Right hindlimb (tissue), 1 donor: ENCODE measurements around the gene COL4A2.
"Not testable (repeated sequence)": the region's sequence is repeated elsewhere in the genome, so short reads cannot be mapped to it uniquely, and the experiment has no call there.

Source experiments
- DNase-seq: peaks from one replicate; pipeline ENCODE4 v3.0.0-alpha.2; 2018

Gene COL4A2

DNA sequence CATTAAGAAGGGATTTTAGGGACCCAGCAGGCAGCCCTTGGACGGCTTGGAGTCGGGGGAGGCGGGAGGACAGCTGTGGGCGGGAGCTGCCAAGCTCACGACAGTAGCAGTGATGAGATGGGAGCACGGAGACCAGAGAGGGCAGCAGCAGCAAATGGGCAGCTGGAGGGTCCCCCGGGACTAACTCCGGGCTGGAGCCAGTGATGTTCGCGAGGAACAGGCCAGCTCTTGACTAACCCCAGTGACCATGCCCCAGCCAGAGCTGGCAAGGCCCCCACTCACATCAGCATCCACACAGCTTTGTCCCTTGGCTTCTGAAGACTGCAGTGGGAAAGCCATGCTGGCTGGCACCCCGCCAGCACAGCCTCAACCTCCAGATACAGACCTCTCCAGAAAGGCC is 172.6 kb downstream of the COL4A2 start:
- no peak for DNase-seq

DNA sequence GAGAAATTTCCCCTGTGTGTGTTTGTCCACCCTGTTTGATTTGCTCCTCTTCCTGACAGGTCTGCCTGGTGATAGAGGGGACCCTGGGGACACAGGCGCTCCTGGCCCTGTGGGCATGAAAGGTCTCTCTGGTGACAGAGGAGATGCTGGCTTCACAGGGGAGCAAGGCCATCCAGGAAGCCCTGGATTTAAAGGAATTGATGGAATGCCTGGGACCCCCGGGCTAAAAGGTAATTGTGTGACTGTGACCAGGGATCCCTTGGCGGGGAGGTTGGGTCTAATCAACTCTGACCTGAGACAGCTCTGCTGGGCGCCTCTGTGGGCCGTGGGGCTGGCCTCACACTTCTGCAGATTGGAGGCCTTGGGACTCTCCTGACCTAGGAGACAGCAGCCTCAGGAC is 173.1 kb downstream of the COL4A2 start:
- DNase-seq = no peak

DNA sequence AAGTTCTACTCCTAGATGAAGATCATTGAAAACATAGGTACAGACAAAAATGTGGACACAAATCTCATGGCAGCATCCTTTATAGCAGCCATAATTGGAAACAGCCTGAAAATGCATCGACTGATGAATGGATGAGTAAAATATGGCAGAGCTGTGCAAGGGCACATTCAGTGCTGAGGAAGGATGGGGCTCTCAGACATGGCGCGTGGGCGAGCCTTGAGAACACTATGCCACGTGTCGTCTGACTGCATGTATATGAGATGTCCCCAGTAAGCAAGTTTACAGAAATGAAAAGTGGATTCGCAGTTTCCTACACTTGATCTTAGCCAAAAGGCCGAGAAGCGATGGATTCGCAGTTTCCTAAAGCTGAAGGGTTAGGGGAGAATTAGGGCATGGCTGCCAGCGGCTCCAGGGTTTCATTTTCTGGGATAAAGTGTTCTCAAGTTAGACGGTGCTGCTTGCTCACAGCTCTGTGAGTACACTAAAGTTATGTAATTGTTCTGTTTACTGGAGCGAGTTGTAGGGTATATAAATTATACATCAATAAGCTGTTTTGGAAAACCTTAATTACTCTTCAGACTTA is 176.4 kb downstream of the COL4A2 start:
- no peak for DNase-seq

DNA sequence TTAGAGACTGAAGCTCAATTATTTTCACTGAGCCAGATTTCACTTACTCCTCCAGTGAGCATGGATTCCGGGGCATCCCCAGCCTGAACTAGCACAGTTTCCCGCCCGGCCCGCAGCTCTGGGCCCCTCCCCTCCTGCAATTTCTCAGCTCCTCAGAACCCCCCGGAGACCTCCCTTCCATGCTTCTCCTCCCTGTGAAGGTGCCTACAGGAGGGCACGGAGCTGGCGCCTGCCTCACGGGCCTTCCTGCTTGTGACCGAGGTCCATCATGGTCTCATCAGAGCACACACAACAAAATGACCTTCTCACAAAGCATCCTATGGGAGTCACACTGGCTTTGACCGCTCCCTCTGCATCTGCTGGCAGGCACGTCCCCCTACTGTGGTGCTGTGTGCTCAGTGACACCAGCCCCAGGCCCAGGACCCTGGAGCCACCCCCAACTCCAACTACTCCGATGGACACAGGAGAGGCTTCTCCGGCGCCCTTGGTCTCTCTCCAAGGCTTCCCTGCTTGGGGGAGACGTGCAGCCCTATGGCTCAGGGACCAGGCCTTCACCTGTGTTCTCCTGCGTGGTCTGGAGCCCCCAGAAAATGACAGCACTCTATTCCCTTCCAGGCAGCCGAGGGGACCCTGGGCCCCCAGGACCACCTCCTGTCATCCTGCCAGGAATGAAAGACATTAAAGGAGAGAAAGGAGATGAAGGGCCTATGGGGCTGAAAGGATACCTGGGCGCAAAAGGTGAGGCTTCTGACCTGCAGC is 177.4 kb downstream of the COL4A2 start:
- no peak for DNase-seq

DNA sequence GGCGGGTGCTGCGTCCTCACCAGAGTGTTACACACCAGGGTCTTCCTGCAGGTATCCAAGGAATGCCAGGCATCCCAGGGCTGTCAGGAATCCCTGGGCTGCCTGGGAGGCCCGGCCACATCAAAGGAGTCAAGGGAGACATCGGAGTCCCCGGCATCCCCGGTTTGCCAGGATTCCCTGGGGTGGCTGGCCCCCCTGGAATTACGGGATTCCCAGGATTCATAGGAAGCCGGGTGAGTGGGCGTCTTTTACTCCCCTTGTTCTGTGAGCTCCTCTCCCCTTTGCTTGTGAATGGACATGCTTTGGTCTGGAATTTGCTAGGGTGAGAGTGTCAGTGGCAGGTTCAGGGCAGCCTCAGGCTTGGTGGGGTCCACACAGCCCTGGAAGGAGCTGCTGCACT is 178.5 kb downstream of the COL4A2 start:
- no peak for DNase-seq

DNA sequence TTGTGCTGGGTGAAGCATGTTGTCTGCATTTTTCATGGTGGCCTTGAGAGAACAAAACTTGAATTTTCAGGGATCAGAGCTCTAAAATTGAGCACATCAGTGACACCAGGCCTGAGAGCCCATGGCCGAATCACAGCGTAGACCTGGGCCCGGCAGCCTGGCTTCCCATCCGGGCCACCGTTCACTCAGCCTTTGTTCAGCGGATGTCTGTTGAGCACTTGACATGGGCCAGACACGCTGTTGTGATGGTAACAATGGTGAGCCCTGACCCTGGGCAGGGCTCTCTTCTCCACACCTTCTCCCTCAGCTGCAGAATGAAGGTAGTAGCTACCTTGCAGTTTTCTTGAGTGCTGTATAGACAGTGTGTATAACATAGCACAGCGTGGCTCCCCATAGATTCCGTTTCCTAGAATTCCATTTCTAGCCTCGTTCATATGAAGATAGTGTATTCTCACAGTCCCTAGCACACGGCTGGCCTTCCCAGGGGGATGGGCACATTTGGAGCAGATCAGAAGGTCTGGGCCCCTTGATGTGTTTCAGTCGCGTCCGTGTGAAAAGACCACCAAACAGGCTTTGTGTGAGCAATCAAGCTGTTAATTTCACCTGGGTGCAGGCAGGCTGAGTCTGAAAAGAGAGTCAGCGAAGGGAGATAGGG is 179.1 kb downstream of the COL4A2 start:
- DNase-seq = no peak

DNA sequence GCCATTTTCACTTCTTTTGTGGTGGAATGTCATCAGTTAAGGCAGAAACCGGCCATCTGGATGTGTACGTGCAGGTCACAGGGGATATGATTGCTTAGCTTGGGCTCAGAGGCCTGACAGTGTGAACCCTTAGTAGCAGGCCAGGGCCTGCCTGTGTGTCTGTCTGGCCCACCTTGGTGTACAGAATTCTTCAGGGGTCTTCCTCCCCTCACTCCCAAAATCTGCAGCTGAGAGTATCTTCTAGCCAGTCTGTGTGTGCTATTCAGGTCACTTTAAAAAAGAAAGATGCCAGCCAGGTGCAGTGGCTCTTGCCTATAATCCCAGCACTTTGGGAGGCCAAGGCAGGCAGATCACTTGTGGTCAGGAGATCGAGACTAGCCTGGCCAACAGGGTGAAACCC is 179.8 kb downstream of the COL4A2 start:
- not testable (repeated sequence) for DNase-seq

DNA sequence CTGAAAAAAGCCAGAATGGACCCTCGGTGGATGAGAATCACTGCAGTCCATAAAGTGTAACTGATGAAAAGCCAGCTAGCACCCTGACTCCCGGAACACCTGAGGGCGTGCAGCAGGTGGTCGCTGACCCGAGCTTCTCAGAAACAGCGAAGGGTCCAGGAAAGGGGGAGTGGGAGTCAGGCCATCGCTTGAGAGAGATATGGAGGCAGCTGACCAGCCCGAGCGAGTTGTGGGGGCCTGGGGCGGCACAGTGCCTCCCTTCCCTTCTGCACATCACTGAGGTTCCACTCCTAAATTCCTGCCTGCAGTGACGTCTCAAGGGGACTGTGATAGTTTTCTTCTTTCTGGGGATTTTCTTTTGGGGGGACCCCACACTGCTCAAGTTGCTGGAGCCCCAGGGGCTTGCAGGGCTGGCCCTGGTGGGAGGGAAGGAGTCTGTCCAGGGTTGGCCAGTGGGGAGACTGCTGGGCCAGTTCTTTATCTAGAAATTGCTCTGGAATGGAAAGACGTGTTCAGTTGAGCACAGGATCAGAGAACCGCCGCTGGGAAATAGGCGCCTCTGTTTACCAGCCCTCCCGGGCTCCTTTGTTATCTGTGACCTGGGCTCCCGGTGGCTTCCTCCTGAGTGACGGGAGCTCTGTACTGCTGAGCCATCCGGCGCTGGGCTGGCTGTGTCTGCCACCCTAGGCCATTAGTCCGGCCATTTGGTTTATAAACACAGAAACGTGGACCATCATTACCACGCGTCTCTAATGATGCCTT is 183.1 kb downstream of the COL4A2 start:
- DNase-seq = no peak

DNA sequence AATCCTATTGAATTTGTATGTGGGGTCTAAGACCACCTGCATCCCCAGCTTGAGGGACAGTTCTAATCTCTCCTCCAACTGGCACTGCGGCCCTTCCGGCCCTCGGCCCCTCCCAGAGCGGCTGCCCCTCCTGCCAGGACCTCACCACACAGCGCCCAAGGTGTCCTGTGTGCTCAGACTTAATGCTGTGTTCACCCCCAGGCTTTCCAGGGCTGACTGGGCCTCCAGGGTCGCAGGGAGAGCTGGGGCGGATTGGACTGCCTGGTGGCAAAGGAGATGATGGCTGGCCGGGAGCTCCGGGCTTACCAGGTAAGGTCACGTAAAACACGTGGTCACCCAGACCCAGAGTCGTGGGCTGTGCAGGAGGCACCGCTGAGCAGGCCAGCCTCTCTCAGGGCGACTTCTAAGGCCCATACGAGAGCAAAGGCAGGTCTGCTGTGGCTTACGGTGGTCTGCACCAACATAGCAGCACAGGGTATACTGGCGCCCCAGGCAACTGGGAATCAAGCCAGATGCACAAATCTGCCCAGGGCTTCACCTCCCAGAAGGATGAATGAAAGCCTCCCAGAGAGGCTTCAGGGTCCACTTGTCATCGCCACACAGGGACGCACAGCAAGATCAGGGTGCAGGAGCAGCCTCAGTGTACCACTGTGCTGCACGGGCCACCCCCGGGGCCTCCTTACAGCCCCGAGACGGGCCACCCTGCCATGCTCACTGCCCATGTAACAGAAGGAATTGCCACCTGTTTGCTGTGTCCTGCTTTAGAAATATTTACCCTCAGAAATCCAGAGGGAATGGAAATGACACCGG is 185.0 kb downstream of the COL4A2 start:
- no peak for DNase-seq

DNA sequence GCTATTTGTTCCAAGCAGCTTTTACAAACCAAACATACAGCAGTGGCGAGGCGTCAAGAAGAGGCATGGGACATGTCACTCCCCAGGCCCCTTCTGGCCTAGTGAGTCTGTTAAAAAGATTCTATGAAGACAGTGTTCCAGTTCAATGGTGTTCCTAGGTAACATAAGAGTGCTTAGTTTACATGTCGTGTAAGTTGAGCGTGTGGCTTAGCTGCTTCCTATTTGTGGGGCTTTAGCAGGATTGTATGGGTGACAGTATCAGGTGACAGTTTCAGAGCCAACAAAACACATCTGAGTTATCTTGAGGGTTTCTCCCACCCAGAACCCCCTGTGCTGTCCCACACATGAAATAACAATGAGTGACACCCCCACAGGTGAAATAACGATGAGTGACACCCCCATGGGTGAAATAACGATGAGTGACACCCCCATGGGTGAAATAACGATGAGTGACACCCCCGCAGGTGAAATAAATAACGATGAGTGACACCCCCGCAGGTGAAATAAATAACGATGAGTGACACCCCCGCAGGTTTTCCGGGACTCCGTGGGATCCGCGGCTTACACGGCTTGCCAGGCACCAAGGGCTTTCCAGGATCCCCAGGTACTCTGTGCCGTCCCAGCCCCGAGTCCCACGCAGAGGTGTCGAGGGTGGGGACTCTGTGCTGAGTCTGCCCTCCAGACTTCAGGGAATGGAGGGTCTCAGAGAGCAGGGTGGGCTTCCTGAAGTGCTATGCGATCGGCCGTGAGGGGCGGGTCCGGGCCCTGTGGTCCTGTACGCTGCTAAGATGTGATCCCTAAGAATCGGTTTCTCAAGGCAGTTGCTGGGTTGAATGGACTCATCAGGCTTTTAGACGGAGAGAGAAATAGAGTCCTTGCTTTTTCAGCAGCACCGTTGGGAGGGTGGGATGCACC is 185.9 kb downstream of the COL4A2 start:
- no peak for DNase-seq

DNA sequence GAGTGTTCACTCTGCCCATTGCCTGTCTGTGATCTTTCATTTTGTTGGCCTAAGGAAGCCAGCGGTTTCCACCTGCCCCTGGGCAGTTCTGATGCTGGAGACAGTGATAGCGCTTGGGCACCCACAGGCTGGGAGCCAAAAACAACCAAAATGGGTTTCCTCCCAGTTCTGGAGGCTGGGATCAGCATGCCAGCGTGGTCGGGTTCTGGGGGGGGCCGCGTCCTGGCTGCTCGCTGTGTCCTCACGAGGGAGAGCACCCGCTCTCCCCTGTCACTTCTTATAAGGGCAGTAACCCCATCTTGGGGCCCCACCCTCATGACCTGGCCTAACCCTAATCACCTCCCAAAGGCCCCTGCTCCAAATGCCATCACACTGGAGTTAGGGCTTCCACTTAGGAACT is 186.5 kb downstream of the COL4A2 start:
- DNase-seq = no peak

DNA sequence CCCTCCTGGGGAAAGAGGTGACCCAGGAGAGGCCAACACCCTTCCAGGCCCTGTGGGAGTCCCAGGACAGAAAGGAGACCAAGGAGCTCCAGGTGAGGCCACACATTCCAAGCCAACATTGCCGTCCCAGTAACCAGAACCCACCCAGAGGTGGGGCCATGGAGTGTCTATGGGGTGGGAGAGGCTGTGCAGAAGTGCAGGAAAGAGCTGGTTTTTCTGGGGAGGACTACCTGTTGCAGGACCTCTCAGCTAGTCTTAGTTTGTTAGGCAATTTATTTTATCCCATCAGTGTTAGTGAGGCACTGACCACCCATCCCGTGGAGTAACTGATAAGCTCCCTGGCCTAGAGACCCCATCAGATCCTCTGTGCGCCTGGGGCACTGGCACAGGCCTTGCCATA is 188.3 kb downstream of the COL4A2 start:
- no peak for DNase-seq

DNA sequence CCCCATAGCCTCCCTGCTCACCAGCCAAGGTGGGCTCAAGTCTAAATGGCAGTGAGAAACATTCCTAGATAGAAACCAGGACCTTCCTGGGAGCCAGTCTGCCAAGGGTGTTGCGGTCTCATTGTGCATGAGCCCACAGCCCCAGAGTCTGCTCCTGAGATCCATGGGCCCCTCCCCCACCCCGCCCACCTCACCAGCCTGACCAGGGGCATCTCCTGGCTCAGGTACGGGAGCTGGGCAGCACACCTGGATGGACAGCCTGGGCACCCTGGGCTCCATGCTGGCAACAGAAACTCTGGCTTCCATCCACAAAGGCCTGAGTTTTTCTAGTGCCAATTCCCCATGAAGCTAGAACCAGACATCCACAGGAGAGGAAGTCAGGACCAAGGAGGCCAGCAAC is 188.8 kb downstream of the COL4A2 start:
- no peak for DNase-seq

DNA sequence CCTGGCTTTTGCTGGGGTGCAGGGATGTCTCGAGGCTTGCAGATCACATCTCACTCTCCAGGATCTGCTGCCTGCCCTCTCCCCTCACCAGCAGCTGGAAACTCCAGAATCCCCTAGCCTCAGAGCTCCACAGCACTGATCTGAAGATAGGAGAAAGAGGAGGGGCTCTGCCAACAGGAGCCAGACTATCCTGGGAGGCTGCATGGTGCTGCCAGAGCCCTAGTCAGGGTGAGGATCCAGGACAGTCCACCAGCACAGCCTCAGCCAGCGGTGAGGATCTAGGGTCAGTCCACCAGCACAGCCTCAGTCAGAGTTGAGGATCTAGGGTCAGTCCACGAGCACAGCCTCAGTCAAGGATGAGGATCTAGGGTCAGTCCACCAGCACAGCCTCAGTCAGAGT is 189.2 kb downstream of the COL4A2 start:
- no peak for DNase-seq

DNA sequence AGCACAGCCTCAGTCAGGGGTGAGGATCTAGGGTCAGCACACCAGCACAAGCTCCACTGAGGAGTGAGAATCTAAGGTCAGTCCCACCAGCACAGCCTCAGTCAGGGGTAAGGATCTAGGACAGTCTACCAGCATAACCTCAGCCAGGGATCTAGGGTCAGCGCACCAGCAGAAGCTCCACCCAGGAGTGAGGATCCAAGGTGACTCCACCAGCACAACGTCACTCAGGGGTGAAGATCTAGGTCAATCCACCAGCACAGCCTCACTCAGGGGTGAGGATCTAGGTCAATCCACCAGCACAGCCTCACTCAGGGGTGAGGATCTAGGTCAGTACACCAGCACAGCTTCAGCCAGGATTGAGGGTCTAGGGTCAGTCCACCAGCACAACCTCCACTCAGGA is 189.9 kb downstream of the COL4A2 start:
- DNase-seq = no peak

DNA sequence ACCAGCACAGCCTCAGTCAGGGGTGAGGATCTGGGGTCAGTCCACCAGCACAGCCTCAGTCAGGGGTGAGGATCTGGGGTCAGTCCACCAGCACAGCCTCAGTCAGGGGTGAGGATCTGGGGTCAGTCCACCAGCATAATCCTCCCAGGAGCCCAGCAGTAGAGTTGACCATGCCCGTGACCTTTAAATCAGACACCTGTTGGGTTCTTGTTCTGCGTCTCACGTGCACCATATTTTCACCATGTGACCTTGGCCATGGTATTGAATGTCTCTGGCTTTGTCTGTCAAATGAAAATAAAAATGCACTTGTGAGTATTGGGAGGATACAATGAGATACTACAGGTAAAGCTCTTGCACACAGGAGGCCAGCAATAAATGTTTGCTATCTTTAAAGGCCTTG is 190.8 kb downstream of the COL4A2 start:
- not testable (repeated sequence) for DNase-seq

DNA sequence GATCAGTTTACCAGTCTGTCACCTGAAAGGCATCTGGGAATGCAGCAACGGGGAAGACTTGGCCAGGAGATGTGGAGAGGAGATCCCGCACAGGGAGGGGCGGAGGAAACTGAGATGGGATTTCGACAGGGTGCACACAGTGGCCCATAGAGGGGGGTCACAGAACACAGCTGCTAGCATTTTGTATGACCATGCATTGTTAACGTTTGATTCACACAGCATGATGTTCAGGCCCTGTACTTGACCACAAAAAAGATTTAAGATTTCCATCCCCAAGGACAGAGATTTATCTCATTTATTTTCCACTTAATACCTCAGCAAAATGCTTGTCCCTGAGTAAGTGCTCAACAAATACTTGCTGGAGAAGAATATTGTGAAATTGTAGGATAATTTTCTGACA is 191.2 kb downstream of the COL4A2 start:
- DNase-seq = no peak

DNA sequence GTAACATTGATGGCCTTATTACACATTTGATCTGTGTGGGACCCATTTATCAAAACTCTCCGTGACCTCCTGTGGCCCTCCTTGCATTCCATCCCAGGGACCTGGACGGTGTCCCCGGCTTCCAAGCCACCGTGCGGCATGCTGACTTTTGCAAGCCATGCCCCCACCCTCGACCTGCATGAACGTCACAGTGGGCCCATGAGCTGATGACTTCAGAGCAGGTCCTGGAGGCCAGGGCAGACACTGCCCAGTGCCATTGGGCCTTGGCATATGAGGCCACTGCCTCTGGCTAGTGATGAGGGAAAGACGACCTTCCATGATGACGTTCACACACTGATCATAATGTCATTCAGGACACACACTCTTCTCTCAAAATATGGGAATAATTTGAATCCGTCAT is 191.7 kb downstream of the COL4A2 start:
- no peak for DNase-seq

DNA sequence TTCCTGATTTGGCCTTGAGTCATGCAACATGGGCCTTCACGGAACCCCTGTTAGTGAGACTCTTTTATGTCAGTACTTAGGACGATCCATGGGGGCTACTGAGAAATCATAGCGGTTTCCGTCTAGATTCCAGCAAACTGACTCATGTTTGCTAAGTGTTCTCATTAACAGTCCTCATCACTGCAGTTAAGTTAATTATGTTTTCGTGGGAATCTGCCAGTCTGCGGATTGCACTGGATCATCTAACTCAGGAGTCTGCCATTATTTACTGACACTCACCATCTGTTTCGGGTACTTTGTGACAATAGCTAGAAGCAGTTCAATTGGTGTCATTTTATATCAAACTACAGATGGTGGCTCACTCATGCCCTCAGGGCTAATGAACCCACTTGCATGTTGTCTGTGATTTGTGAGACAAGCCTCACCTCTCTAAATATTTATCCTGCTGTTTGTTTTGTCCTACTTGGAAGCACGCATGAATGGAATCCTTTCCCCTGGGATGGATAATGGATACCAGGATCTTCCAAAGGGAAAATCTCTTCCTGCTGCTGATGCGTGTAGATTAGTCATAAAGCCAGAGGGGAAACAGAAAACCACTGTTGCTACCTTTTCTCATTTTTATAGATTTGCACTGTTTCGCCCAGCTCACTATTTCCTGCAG is 192.7 kb downstream of the COL4A2 start:
- DNase-seq = no peak

DNA sequence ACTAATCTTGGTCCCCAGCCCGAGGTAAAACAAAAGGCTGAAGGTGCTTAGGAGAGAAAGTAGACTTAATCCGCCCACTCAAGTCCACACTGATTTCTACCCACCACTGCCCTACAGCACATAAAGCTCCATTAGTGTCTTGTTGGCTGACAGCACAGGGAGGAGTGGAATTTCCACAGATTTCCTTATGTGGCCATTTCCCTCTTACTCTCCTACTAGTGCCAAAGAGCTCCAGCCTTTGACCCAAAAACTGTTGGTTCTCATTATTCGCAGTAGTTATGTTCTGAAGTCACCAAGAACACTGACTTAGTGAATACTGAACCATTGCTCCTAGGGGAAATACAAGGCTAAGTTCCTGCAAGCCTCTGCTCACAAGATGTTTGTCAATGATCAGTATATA is 193.3 kb downstream of the COL4A2 start:
- DNase-seq = no peak

DNA sequence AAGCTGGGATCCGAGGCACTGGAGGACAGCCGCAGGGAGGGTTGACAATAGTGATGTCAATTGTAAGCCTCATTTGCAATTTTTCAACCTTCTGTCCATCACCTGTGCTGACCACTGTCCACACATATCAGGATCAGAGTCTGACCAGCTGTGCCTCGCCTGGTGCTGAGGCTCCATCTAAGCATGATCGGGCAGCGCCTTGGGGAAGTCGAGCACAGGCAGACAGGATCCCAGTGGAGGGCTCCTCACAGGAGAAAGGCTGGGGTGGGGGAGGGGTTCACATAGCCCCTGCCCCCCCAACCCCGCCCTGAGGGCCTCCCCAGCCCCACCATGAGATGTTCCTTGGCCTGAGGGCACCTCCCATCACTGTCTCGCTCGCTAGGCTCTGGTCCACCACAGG is 194.1 kb downstream of the COL4A2 start:
- no peak for DNase-seq
